Upper lobe of right lung (tissue), 1 donor: ENCODE data around the gene SLC7A11. TPM values are rescaled to one million over a fixed set of nuclear protein-coding genes. Genes with fewer than 3 reads are reported as not detected.

Experiments
- ATAC-seq: fragments of 200-7000 bp; cut with Tn5 transposase; one replicate; pipeline ENCODE4 v1.9.1; 2020; ENCODE audit warnings: mild to moderate bottlenecking, moderate library complexity
- DNase-seq: peaks from one replicate; pipeline ENCODE4 v3.0.0-alpha.2; 2020
- H3K27ac ChIP-seq: fragments of 200-600 bp; one replicate; pipeline ENCODE4 v1.8.0; 2022
- H3K27me3 ChIP-seq: fragments of 200-600 bp; one replicate; pipeline ENCODE4 v1.8.0; 2022; ENCODE audit warnings: mild to moderate bottlenecking
- H3K36me3 ChIP-seq: fragments of 200-600 bp; one replicate; pipeline ENCODE4 v1.8.0; 2022
- H3K4me1 ChIP-seq: fragments of 200-600 bp; one replicate; pipeline ENCODE4 v1.8.0; 2022
- H3K4me3 ChIP-seq: fragments of 200-600 bp; one replicate; pipeline ENCODE4 v1.8.0; 2022; ENCODE audit warnings: mild to moderate bottlenecking
- H3K9me3 ChIP-seq: fragments of 200-600 bp; one replicate; pipeline ENCODE4 v1.8.0; 2022
- CTCF ChIP-seq: fragments of 200-600 bp; IDR thresholded peaks from one replicate; pipeline ENCODE4 v1.8.0; 2022; ENCODE audit warnings: antibody characterized with exemption
- intact Hi-C: fragments of 100-400 bp; cut with DNase I; formaldehyde crosslinking; loops from one replicate; pipeline ENCODE4 v1.11.0; 2022
- total RNA-seq: library from RNA; stranded (reverse); fragmentation: NEBNext Ultra II Directional; extraction: Animal tissue kit (Norgen Biotek cat#: 25700); gene quantifications from one replicate; pipeline ENCODE4 v1.2.1, GENCODE V29; 2021
- donor health status: DM: no; HTN: yes; CAD: no; lungs with severe emphysema.

SLC7A11 gene
- total RNA-seq, 1 donor from 2014 or later = 3.8 TPM

- TF ChIP-seq CTCF = no peak
- DNase-seq (no peak), ATAC-seq (no peak)
- no peak overlapping the region for H3K27ac ChIP-seq
- H3K4me1 ChIP-seq = peaks cover 1% of the 10 kb centered on the region
- intact Hi-C loops = no loop called here
- no peaks in the 10 kb centered on the region for H3K27me3 ChIP-seq
- no peak overlapping the region for H3K4me3 ChIP-seq
- no peaks in the 10 kb centered on the region for H3K36me3 ChIP-seq
- no peaks in the 10 kb centered on the region for H3K9me3 ChIP-seq
These were observed 12.1 kb downstream of the SLC7A11 start for GRCh38 chr4:138230048-138230447.

GRCh38 chr4:138229160-138229559, 13.0 kb downstream of the SLC7A11 start:
- H3K27me3 ChIP-seq = no peaks in the 10 kb centered on the region
- H3K27ac ChIP-seq = no peak overlapping the region
- no peaks in the 10 kb centered on the region for H3K36me3 ChIP-seq
- H3K4me1 ChIP-seq = no peaks in the 10 kb centered on the region
- intact Hi-C loops = no loop called here
- TF ChIP-seq CTCF = no peak
- ATAC-seq (no peak), DNase-seq (no peak)
- H3K9me3 ChIP-seq = no peaks in the 10 kb centered on the region
- H3K4me3 ChIP-seq = no peak overlapping the region

GRCh38 chr4:138226351-138226750, 15.8 kb downstream of the SLC7A11 start:
- Histone ChIP-seq H3K9me3 (no peaks in the 10 kb centered on the region), H3K36me3 (no peaks in the 10 kb centered on the region), H3K27ac (no peak overlapping the region), H3K4me3 (no peak overlapping the region), H3K27me3 (no peaks in the 10 kb centered on the region), H3K4me1 (no peaks in the 10 kb centered on the region)
- DNase-seq = no peak
- intact Hi-C loops = no loop called here
- no peak for TF ChIP-seq CTCF
- ATAC-seq = no peak

GRCh38 chr4:138225477-138225876, 16.7 kb downstream of the SLC7A11 start:
- no peak for DNase-seq
- no peak for ATAC-seq
- intact Hi-C loops = no loop called here
- Histone ChIP-seq H3K4me1 (no peaks in the 10 kb centered on the region), H3K27ac (no peak overlapping the region), H3K9me3 (no peaks in the 10 kb centered on the region), H3K4me3 (no peak overlapping the region), H3K27me3 (no peaks in the 10 kb centered on the region), H3K36me3 (no peaks in the 10 kb centered on the region)
- TF ChIP-seq CTCF = no peak

- no peaks in the 10 kb centered on the region for H3K27me3 ChIP-seq
- H3K9me3 ChIP-seq = no peaks in the 10 kb centered on the region
- H3K27ac ChIP-seq = no peak overlapping the region
- DNase-seq (no peak), ATAC-seq (no peak)
- H3K36me3 ChIP-seq = no peaks in the 10 kb centered on the region
- no peak for TF ChIP-seq CTCF
- no peaks in the 10 kb centered on the region for H3K4me1 ChIP-seq
- no peak overlapping the region for H3K4me3 ChIP-seq
- intact Hi-C loops = no loop called here
These were observed 17.5 kb downstream of the SLC7A11 start for GRCh38 chr4:138224614-138225013.

- Histone ChIP-seq H3K27me3 (no peaks in the 10 kb centered on the region), H3K9me3 (no peaks in the 10 kb centered on the region), H3K4me3 (no peak overlapping the region), H3K27ac (no peak overlapping the region), H3K36me3 (no peaks in the 10 kb centered on the region), H3K4me1 (no peaks in the 10 kb centered on the region)
- no peak for TF ChIP-seq CTCF
- intact Hi-C loops = no loop called here
- ATAC-seq (no peak), DNase-seq (no peak)
These were observed 18.8 kb downstream of the SLC7A11 start for GRCh38 chr4:138223231-138223910.
